GM23338 (cell line): ENCODE data around the gene CCNF. TPM values are rescaled to one million over a fixed set of nuclear protein-coding genes. Genes with fewer than 3 reads are reported as not detected.

Experiments used
- ATAC-seq: fragments of 200-7000 bp; cut with Tn5 transposase; 3 replicates; pipeline ENCODE4 v1.9.1; 2020
- DNase-seq: peaks from one replicate; pipeline ENCODE4 v3.0.0-alpha.2; 2015; ENCODE audit warnings: low spot score
- H2AFZ ChIP-seq: fragments of 200-600 bp; sonication (generic); 2 replicates; pipeline ENCODE4 v1.8.0; 2016; ENCODE audit warnings: antibody characterized with exemption, mild to moderate bottlenecking, moderate library complexity
- H3F3A ChIP-seq: fragments of 200-600 bp; sonication (generic); replicated peaks from 2 replicates; pipeline ENCODE4 v1.8.0; 2017; ENCODE audit warnings: antibody characterized with exemption, mixed run types, low read depth
- H3K27ac ChIP-seq: fragments of 200-600 bp; sonication (generic); 2 replicates; pipeline ENCODE4 v1.6.1; 2016; ENCODE audit warnings: low read depth
- H3K27me3 ChIP-seq: fragments of 200-600 bp; sonication (generic); 2 replicates; pipeline ENCODE4 v1.8.0; 2016; ENCODE audit warnings: mild to moderate bottlenecking, mixed run types, moderate library complexity; ENCODE audit not compliant: insufficient read depth
- H3K36me3 ChIP-seq: fragments of 200-600 bp; sonication (generic); 2 replicates; pipeline ENCODE4 v1.8.0; 2016; ENCODE audit warnings: mild to moderate bottlenecking; ENCODE audit not compliant: insufficient read depth
- H3K4me1 ChIP-seq: fragments of 200-600 bp; sonication (generic); 2 replicates; pipeline ENCODE4 v1.8.0; 2016; ENCODE audit warnings: mild to moderate bottlenecking, moderate library complexity; ENCODE audit not compliant: insufficient read depth
- H3K4me2 ChIP-seq: fragments of 200-600 bp; sonication (generic); 2 replicates; pipeline ENCODE4 v1.7.1; 2017; ENCODE audit warnings: mixed run types
- H3K4me3 ChIP-seq: fragments of 200-600 bp; sonication (generic); 2 replicates; pipeline ENCODE4 v1.6.1; 2016; ENCODE audit warnings: mixed run types
- H3K79me2 ChIP-seq: fragments of 200-600 bp; sonication (generic); replicated peaks from 2 replicates; pipeline ENCODE4 v1.8.0; 2017; ENCODE audit warnings: mild to moderate bottlenecking; ENCODE audit not compliant: insufficient read depth
- H3K9me2 ChIP-seq: fragments of 200-600 bp; sonication (generic); 2 replicates; pipeline ENCODE4 v1.8.0; 2017; ENCODE audit not compliant: insufficient read depth
- H4K20me1 ChIP-seq: fragments of 200-600 bp; sonication (generic); replicated peaks from 2 replicates; pipeline ENCODE4 v1.8.0; 2017; ENCODE audit warnings: mild to moderate bottlenecking; ENCODE audit not compliant: insufficient read depth
- H3K27ac Mint-ChIP-seq: 2 replicates; pipeline ENCODE4 v1.8.0; 2020; ENCODE audit warnings: inconsistent platforms, mild to moderate bottlenecking, moderate library complexity, mixed read lengths
- H3K27me3 Mint-ChIP-seq: 3 replicates; pipeline ENCODE4 v1.8.0; 2022; ENCODE audit warnings: low read depth, mild to moderate bottlenecking, moderate library complexity, mixed read lengths, inconsistent platforms; ENCODE audit not compliant: insufficient read depth, poor library complexity
- H3K36me3 Mint-ChIP-seq: 3 replicates; pipeline ENCODE4 v1.8.0; 2021; ENCODE audit warnings: low read depth, mild to moderate bottlenecking, inconsistent platforms, moderate library complexity, mixed read lengths
- H3K4me1 Mint-ChIP-seq: 3 replicates; pipeline ENCODE4 v1.8.0; 2020; ENCODE audit warnings: mild to moderate bottlenecking, inconsistent platforms, mixed read lengths
- H3K4me3 Mint-ChIP-seq: 3 replicates; pipeline ENCODE4 v1.8.0; 2021; ENCODE audit warnings: moderate library complexity, mild to moderate bottlenecking, inconsistent platforms, mixed read lengths
- H3K9me3 Mint-ChIP-seq: 3 replicates; pipeline ENCODE4 v1.8.0; 2020; ENCODE audit warnings: moderate library complexity, mild to moderate bottlenecking, inconsistent platforms, mixed read lengths
- CREB1 ChIP-seq: fragments of 250-450 bp; sonication (Bioruptor Pico); IDR thresholded peaks from 2 replicates; pipeline ENCODE4 v1.5.0; 2020; ENCODE audit warnings: low read depth, mild to moderate bottlenecking, moderate library complexity
- CTCF ChIP-seq, 2 experiments: fragments of 200-600 bp in 1 of 2; sonication (generic) in 1 of 2; conservative IDR thresholded peaks; 2 replicates each; pipeline versions ENCODE4 v1.5.1 to v1.6.1; 2016 to 2017; ENCODE audit warnings: antibody characterized with exemption in 2 of 2, low read depth in 2 of 2, mild to moderate bottlenecking in 2 of 2, moderate library complexity in 1 of 2
- ETS1 ChIP-seq: IDR thresholded peaks from 2 replicates; pipeline ENCODE4 v1.6.1; 2016; ENCODE audit warnings: antibody characterized with exemption
- EZH2 ChIP-seq: fragments of 200-600 bp; sonication (generic); IDR thresholded peaks from one replicate; pipeline ENCODE4 v1.8.0; 2017; ENCODE audit warnings: antibody characterized with exemption, mild to moderate bottlenecking, low read depth; ENCODE audit not compliant: unreplicated experiment
- EZH2phosphoT487 ChIP-seq: fragments of 200-600 bp; sonication (generic); IDR thresholded peaks from one replicate; pipeline ENCODE4 v1.8.1; 2018; ENCODE audit warnings: antibody characterized with exemption; ENCODE audit not compliant: unreplicated experiment
- JUNB ChIP-seq: IDR thresholded peaks from one replicate; pipeline ENCODE4 v1.6.1; 2016; ENCODE audit warnings: antibody characterized with exemption; ENCODE audit not compliant: unreplicated experiment
- NANOG ChIP-seq: IDR thresholded peaks from 2 replicates; pipeline ENCODE4 v1.6.1; 2016; ENCODE audit warnings: antibody characterized with exemption, borderline replicate concordance
- POLR2AphosphoS5 ChIP-seq: IDR thresholded peaks from 2 replicates; pipeline ENCODE4 v1.6.1; 2016; ENCODE audit warnings: antibody characterized with exemption, low read depth
- REST ChIP-seq: IDR thresholded peaks from one replicate; pipeline ENCODE4 v1.6.1; 2018; ENCODE audit warnings: antibody characterized with exemption; ENCODE audit not compliant: unreplicated experiment
- STAT1 ChIP-seq: IDR thresholded peaks from one replicate; pipeline ENCODE4 v1.6.1; 2016; ENCODE audit warnings: antibody characterized with exemption; ENCODE audit not compliant: unreplicated experiment
- ZNF114 ChIP-seq: fragments of 250-450 bp; sonication (Bioruptor Pico); IDR thresholded peaks from 2 replicates; pipeline ENCODE4 v1.5.0; 2020; ENCODE audit warnings: mild to moderate bottlenecking, moderate library complexity
- ZNF331 ChIP-seq: fragments of 250-450 bp; sonication (Bioruptor Pico); IDR thresholded peaks from 2 replicates; pipeline ENCODE4 v1.5.0; 2020; ENCODE audit warnings: low read depth, mild to moderate bottlenecking, moderate library complexity
- ZNF462 ChIP-seq: fragments of 250-450 bp; sonication (Bioruptor Pico); IDR thresholded peaks from 2 replicates; pipeline ENCODE4 v1.5.0; 2020; ENCODE audit warnings: mild to moderate bottlenecking, moderate library complexity
- polyA plus RNA-seq: library from polyadenylated mRNA; unstranded; fragments of >200 nt; fragmentation: Nextera tagmentation; extraction: Ambion mirVana; gene quantifications from 2 replicates; pipeline ENCODE4 v1.2.1, GENCODE V29; 2016
- total RNA-seq: library from RNA; depleted of rRNA; stranded (reverse); fragments of >200 nt; shearing (Covaris generic); gene quantifications from 2 replicates; pipeline ENCODE4 v1.2.3, GENCODE V29; 2014

CCNF gene
- total and polyA plus RNA-seq, 2 experiments from 2014 or later, result 21.2 to 54.2 TPM

GRCh38 chr16:2388875-2389433 is 40.3 kb upstream of the CCNF start:
- peaks cover 12% of the 10 kb centered on the region for H3K27me3 Mint-ChIP-seq
- H3F3A ChIP-seq, result peaks cover 6% of the 10 kb centered on the region; the same call in 1 of the 2 replicates
- H3K4me3 Mint-ChIP-seq, result no peak overlapping the region
- no peaks in the 10 kb centered on the region for H3K9me2 ChIP-seq
- no peaks in the 10 kb centered on the region for H3K27me3 ChIP-seq
- H3K36me3 Mint-ChIP-seq, result peaks cover 19% of the 10 kb centered on the region
- H3K36me3 ChIP-seq, result no peaks in the 10 kb centered on the region
- no peaks in the 10 kb centered on the region for H4K20me1 ChIP-seq
- H3K27ac ChIP-seq, result no peak overlapping the region
- no peaks in the 10 kb centered on the region for H3K79me2 ChIP-seq
- no peak for TF ChIP-seq ZNF462
- no peak for TF ChIP-seq NANOG
- no peak for TF ChIP-seq ZNF114 (CRISPR knock-in tag)
- TF ChIP-seq ZNF331 (CRISPR knock-in tag), result no peak
- no peak for TF ChIP-seq EZH2phosphoT487
- no peak for TF ChIP-seq REST
- TF ChIP-seq CTCF (conservative IDR thresholded peaks at IDR 0.05; ENCODE audit: low read depth in 2 of 2), result no peak
- no peak for TF ChIP-seq JUNB
- no peak for TF ChIP-seq STAT1
- no peak for TF ChIP-seq CREB1 (CRISPR knock-in tag)
- TF ChIP-seq EZH2, result no peak
- no peak for TF ChIP-seq ETS1
- no peak for TF ChIP-seq POLR2AphosphoS5
- peaks cover 21% of the 10 kb centered on the region for H3K4me1 Mint-ChIP-seq
- no peak overlapping the region for H3K27ac Mint-ChIP-seq
- no peak for DNase-seq
- H3K4me2 ChIP-seq, result no peak overlapping the region
- H3K4me1 ChIP-seq, result peaks cover 20% of the 10 kb centered on the region
- H3K4me3 ChIP-seq, result no peak overlapping the region
- H2AFZ ChIP-seq, result no peak overlapping the region
- peaks cover 19% of the 10 kb centered on the region for H3K9me3 Mint-ChIP-seq
- ATAC-seq, result no peak
